ENCODE measurements around the gene PLEK. TPM values are rescaled to one million over a fixed set of nuclear protein-coding genes. Genes with fewer than 3 reads are reported as not detected.
"Not testable (repeated sequence)": the region's sequence is repeated elsewhere in the genome, so short reads cannot be mapped to it uniquely, and the experiment has no call there.

PLEK gene
- total RNA-seq, 1 donor from 2014 or later: 0.17 TPM

DNA sequence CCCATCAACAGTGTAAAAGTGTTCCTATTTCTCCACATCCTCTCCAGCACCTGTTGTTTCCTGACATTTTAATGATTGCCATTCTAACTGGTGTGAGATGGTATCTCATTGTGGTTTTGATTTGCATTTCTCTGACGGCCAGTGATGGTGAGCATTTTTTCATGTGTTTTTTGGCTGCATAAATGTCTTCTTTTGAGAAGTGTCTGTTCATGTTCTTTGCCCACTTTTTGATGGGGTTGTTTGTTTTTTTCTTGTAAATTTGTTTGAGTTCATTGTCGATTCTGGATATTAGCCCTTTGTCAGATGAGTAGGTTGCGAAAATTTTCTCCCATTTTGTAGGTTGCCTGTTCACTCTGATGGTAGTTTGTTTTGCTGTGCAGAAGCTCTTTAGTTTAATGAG is 81.3 kb downstream of the PLEK start:
- DNase-seq: not testable (repeated sequence)

Other genes starting within 250 kb of the PLEK start
- gene PNO1, start 207.4 kb upstream of the PLEK start, total RNA-seq: 12.4 and 17.5 TPM in 2 replicates
- gene PPP3R1, start 112.8 kb upstream of the PLEK start, total RNA-seq: 19.4 and 46.8 TPM in 2 replicates
- gene CNRIP1, start 45.3 kb upstream of the PLEK start, total RNA-seq: 45.3 and 52.3 TPM in 2 replicates
- gene FBXO48, start 102.0 kb downstream of the PLEK start, total RNA-seq: 0.34 and 0.42 TPM in 2 replicates
- gene APLF, start 102.3 kb downstream of the PLEK start, total RNA-seq: 3.2 and 8.8 TPM in 2 replicates

Measured in dermis blood vessel endothelial cell (primary cell).